Lung (tissue), 12 donors: ENCODE results near the gene C12orf54. TPM values are rescaled to one million over a fixed set of nuclear protein-coding genes. Genes with fewer than 3 reads are reported as not detected.
"Not testable (repeated sequence)": the region's sequence is repeated elsewhere in the genome, so short reads cannot be mapped to it uniquely, and the experiment has no call there.

Experiments used
- ATAC-seq: fragments of 200-7000 bp; cut with Tn5 transposase; one replicate; pipeline ENCODE4 v1.9.1; 2020; ENCODE audit warnings: moderate number of reproducible peaks; ENCODE audit not compliant: insufficient read depth, low FRiP score
- DNase-seq, 3 donors: peaks; one replicate each; pipeline ENCODE4 v3.0.0-alpha.2; 2013 to 2017
- H3K27ac ChIP-seq, 2 donors: one replicate each; pipeline ENCODE4 v1.5.1; 2013; ENCODE audit warnings: mild to moderate bottlenecking in 2 of 2, moderate library complexity in 2 of 2, control low read depth in 1 of 2, inconsistent platforms in 1 of 2, low read depth in 1 of 2, low read length in 1 of 2
- H3K27me3 ChIP-seq, 3 donors: one replicate each; pipeline ENCODE4 v1.5.1; 2013; ENCODE audit warnings: low read length in 2 of 3; ENCODE audit not compliant: control insufficient read depth in 3 of 3, insufficient read depth in 3 of 3
- H3K36me3 ChIP-seq, 4 donors: one replicate each; pipeline ENCODE4 v1.5.1; 2013; ENCODE audit warnings: low read length in 4 of 4, mild to moderate bottlenecking in 1 of 4, moderate library complexity in 1 of 4; ENCODE audit not compliant: control insufficient read depth in 4 of 4, insufficient read depth in 4 of 4
- H3K4me1 ChIP-seq, 5 donors: one replicate each; pipeline ENCODE4 v1.5.1; 2013; ENCODE audit warnings: low read length in 5 of 5, mild to moderate bottlenecking in 2 of 5, moderate library complexity in 1 of 5; ENCODE audit not compliant: control insufficient read depth in 5 of 5, insufficient read depth in 5 of 5
- H3K4me3 ChIP-seq: one replicate; pipeline ENCODE4 v1.5.1; 2013; ENCODE audit warnings: mild to moderate bottlenecking, control low read depth, moderate library complexity
- H3K9ac ChIP-seq, 2 donors: one replicate each; pipeline ENCODE4 v1.5.1; 2013; ENCODE audit warnings: low read length in 2 of 2, control low read depth in 1 of 2; ENCODE audit not compliant: insufficient read depth in 1 of 2
- H3K9me3 ChIP-seq, 4 donors: one replicate each; pipeline ENCODE4 v1.5.1; 2013; ENCODE audit warnings: low read length in 3 of 4, mild to moderate bottlenecking in 1 of 4, moderate library complexity in 1 of 4; ENCODE audit not compliant: control insufficient read depth in 4 of 4, insufficient read depth in 3 of 4
- WGBS, 2 donors: extraction: QIAGEN DNeasy Blood & Tissue Kit; methylation state at CpG; one replicate each; pipeline ENCODE4 v1.1.7; 2013; 5-methylcytosine and 5-hydroxymethylcytosine counted together
- polyA plus RNA-seq, 2 donors: library from polyadenylated mRNA; stranded (reverse); fragments of 200-250 nt; gene quantifications; one replicate each; pipeline ENCODE4 v1.2.1, GENCODE V29; 2013
- total RNA-seq, 2 donors: library from RNA; depleted of rRNA in 1 of 2; stranded (reverse); fragments of >200 nt in 1 of 2; gene quantifications; one replicate each; pipeline ENCODE4 v1.2.1, GENCODE V29; 2014 to 2021
- TF ChIP-seq, protein P1 (sequence below): IDR thresholded peaks from 2 replicates; pipeline ENCODE4 v1.5.1; 2012; ENCODE audit warnings: mild to moderate bottlenecking; ENCODE audit errors: control extremely low read depth, extremely low read depth
- donor health status: control.
- donor health status: control.
- donor health status: Bipolar disorder and iron deficiency.
- donor health status: healthy.
- donor health status: DM: yes; HTN: yes; CAD: no.

C12orf54 gene
- total and polyA plus RNA-seq, 4 donors = 0.21 to 1.5 (median 0.37) TPM

- no peak overlapping the region for H3K27ac ChIP-seq
- ATAC-seq (no peak), DNase-seq (no peak)
- no peaks in the 10 kb centered on the region for H3K4me1 ChIP-seq
- WGBS, 2 donors = 90 to 96% methylated on average over 1 of the region's 1 CpG
- no peaks in the 10 kb centered on the region for H3K36me3 ChIP-seq
- H3K27me3 ChIP-seq = no peaks in the 10 kb centered on the region
- TF ChIP-seq, protein P1, sequence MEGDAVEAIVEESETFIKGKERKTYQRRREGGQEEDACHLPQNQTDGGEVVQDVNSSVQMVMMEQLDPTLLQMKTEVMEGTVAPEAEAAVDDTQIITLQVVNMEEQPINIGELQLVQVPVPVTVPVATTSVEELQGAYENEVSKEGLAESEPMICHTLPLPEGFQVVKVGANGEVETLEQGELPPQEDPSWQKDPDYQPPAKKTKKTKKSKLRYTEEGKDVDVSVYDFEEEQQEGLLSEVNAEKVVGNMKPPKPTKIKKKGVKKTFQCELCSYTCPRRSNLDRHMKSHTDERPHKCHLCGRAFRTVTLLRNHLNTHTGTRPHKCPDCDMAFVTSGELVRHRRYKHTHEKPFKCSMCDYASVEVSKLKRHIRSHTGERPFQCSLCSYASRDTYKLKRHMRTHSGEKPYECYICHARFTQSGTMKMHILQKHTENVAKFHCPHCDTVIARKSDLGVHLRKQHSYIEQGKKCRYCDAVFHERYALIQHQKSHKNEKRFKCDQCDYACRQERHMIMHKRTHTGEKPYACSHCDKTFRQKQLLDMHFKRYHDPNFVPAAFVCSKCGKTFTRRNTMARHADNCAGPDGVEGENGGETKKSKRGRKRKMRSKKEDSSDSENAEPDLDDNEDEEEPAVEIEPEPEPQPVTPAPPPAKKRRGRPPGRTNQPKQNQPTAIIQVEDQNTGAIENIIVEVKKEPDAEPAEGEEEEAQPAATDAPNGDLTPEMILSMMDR = no peak
- no peak overlapping the region for H3K9ac ChIP-seq
- no peak overlapping the region for H3K4me3 ChIP-seq
- peaks cover 0 to 6% (median 0%) of the 10 kb centered on the region in 4 donors for H3K9me3 ChIP-seq
Observed at GRCh38 chr12:48514728-48515127, 32.4 kb downstream of the C12orf54 start.

- not testable (repeated sequence) for H3K27me3 ChIP-seq, H3K4me1 ChIP-seq, DNase-seq, H3K4me3 ChIP-seq, H3K9me3 ChIP-seq, H3K9ac ChIP-seq, H3K27ac ChIP-seq, H3K36me3 ChIP-seq, ATAC-seq
- 89 to 96% methylated on average over 23 to 24 of the region's 24 CpGs for WGBS, 2 donors
Observed at GRCh38 chr12:48520381-48520780, 38.1 kb downstream of the C12orf54 start.

- 89 to 91% methylated on average over 5 of the region's 5 CpGs for WGBS, 2 donors
- ATAC-seq (no peak), DNase-seq (no peak)
- no peaks in the 10 kb centered on the region for H3K4me1 ChIP-seq
- no peak within 1 kb of the TSS for H3K9ac ChIP-seq
- no peak within 1 kb of the TSS for H3K4me3 ChIP-seq
- TF ChIP-seq, protein P1 = no peak
- H3K36me3 ChIP-seq = no peaks in the 10 kb centered on the region
- H3K27ac ChIP-seq = no peak within 1 kb of the TSS
- no peaks in the 10 kb centered on the region for H3K9me3 ChIP-seq
- H3K27me3 ChIP-seq = no peaks in the 10 kb centered on the region
Observed at GRCh38 chr12:48525332-48525731, 43.0 kb downstream of the C12orf54 start, which contains the start of gene OR8S1. Gene OR8S1, plus strand, starts transcription at chr12:48525632. Its CDS starts 0 bp downstream, at chr12:48525632.

DNA sequence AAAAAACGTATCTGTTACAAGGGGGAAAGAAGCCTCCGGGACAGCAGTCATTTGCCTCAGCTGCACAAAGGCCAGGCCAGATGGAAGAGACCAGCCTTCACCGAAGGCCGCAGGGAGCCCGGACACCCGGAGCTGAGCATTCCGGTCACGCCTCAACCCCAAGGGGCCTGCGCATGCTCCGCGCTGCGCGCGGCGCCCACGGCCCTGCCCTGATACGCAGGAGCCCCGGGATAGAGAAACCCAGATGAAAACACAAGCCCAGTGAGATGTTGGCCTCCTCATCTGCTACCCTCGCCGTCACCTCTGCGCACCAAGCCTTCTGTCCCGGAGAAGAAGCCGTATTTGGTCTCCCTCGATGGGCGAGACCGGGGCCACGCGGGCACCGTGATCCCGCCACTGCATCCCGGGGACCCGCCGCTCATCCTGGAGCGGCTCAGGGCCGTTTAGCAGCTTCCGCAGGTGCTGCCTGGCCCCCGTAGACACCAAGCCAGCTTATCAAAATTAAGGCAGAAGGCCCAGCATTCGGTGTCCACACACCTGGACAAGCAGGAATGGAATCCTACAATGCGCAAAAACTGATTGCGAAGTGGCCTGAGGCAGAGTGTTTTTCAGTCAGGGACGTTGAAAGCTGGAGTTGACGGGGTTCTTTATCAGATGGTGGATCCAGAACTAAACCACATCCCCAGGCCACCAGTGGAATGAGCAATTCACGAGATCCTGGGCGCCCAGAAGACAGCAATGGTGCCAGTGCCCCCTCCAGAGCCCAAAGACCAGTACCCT, 45.8 kb downstream of the C12orf54 start:
- H3K9me3 ChIP-seq = no peaks in the 10 kb centered on the region
- ATAC-seq = no peak
- DNase-seq = no peak
- TF ChIP-seq, protein P1 = no peak
- no peak overlapping the region for H3K27ac ChIP-seq
- H3K4me3 ChIP-seq = no peak overlapping the region
- no peak overlapping the region for H3K9ac ChIP-seq
- WGBS, 2 donors = 92 to 96% methylated on average over 43 to 44 of the region's 44 CpGs
- H3K4me1 ChIP-seq = no peaks in the 10 kb centered on the region
- H3K27me3 ChIP-seq = no peaks in the 10 kb centered on the region
- H3K36me3 ChIP-seq = no peaks in the 10 kb centered on the region
